ENCODE measurements around the gene G6PC2.

G6PC2 gene

DNA sequence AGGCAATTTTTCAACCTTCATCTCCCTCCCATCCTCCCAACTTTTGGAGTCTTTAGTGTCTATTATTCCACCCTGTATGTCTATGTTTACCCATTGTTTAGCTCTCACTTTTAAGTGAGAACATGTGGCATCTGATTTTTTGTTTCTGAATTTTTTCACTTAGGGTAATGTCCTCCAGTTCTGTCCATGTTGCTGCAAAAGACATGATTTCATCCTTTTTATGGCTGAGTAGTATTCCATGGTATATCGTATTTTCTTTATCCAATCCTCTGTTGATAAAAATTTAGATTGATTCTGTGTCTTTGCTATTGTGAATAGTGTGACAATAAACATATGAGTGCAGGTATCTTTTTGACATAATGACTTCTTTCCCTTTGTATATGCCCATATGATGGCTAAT lies 48.2 kb downstream of the G6PC2 start:
- no peak for DNase-seq

DNA sequence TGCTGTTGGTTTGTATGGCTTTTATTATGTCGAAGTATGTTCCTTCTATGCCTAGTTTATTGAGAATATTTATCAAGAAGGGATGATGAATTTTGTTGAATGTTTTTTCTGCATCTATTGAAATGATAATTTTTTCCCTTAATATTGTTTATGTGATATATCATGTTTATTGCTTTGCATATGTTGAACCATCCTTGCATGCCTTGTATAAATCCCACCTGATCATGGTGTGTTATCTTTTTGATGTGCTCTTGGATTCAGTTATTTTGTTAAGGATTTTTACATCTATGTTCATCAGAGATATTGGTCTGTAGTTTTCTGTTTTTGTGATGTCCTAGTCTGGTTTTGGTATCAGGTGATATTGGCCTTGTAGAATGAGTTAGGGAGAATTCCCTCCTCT lies 50.8 kb downstream of the G6PC2 start:
- DNase-seq, result no peak

DNA sequence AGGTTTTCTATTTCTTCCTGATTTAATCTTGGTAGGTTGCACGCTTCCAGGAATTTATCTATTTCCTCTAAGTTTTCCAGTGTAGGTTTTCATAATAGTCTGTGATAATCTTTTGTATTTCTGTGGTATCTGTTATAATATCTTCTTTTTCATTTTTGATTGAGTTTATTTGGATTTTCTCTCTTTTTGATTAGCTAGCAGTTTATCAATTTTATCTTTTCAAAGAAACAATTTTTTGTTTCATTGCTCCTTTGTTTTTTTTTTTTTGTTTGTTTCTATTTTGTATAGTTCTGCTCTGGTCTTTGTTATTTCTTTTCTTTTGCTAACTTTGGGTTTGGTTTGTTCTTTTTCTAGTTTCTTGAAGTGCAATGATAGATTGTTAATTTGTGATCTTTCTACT lies 51.3 kb downstream of the G6PC2 start:
- no peak for DNase-seq

DNA sequence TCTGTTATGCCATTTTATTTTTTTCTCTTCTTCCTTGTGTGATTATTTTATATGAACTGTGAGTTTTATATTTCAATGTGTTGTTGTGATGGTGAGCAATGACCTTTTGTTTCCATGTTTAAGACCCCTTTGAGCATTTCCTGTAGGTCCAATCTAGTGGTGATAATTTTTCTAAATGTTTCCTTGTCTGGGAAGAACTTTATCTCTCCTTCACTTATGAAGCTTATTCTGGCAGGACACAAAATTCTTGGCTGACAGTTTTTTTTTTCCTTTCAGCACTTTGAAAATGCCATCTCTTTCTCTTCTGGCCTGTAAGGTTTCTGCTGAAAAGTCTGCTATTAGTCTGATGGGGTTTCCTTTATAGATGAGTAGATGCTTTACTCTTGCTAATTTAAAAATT lies 53.2 kb downstream of the G6PC2 start:
- DNase-seq, result no peak

DNA sequence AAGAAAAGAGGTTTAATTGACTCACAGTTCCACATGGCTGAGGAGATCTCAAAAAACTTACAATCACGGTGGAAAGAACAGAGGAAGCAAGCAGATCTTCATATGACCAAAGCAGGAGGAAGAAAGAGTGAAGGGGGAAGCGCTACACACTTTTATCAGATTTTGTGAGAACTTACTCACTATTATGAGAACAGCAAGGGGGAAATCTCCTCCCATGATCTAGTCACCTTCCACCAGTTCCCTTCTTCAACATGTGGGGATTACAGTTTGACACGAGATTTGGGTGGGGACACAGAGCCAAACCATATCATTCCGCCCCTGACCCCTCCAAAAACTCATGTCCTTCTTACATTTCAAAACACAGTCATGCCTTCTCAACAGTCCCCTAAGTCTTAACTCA lies 54.2 kb downstream of the G6PC2 start:
- no peak for DNase-seq

DNA sequence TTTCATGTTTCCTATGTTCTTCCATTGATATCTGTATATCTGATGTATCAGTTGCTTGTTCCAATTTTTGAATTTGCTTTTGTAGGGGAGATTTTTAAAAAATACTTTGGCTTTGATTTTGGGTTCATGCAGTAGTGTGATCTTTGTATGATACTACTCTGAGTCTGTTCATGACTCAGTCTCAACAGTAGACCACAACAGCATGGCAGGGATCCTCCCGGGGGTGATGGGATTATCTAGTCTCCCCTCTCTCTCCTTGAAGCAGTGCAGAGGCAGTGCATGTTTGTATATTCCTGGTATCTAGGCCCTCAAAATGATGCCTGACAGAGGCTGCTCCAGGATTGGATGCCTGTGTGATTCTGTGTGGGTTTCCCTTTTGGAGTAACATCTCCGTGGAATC lies 55.3 kb downstream of the G6PC2 start:
- no peak for DNase-seq
